Left ventricle myocardium superior (tissue), 1 donor: Measurements from ENCODE around the gene RUNX3. TPM values are rescaled to one million over a fixed set of nuclear protein-coding genes. Genes with fewer than 3 reads are reported as not detected.
"Not testable (repeated sequence)": the region's sequence is repeated elsewhere in the genome, so short reads cannot be mapped to it uniquely, and the experiment has no call there.

Source experiments
- ATAC-seq: fragments of 200-7000 bp; cut with Tn5 transposase; one replicate; pipeline ENCODE4 v1.9.1; 2020; ENCODE audit warnings: mild to moderate bottlenecking, moderate library complexity
- DNase-seq: peaks from one replicate; pipeline ENCODE4 v3.0.0-alpha.2; 2020
- intact Hi-C: fragments of 100-400 bp; cut with micrococcal nuclease; formaldehyde crosslinking; loops from one replicate; pipeline ENCODE4 v1.11.0; 2022
- total RNA-seq: library from RNA; stranded (reverse); fragmentation: NEBNext Ultra II Directional; extraction: Animal tissue kit (Norgen Biotek cat#: 25700); gene quantifications from one replicate; pipeline ENCODE4 v1.2.1, GENCODE V29; 2021
- donor health status: DM: no; HTN: yes; CAD: no; lungs with severe emphysema.

RUNX3 gene
- total RNA-seq, 1 donor from 2014 or later = 0.89 TPM

DNA sequence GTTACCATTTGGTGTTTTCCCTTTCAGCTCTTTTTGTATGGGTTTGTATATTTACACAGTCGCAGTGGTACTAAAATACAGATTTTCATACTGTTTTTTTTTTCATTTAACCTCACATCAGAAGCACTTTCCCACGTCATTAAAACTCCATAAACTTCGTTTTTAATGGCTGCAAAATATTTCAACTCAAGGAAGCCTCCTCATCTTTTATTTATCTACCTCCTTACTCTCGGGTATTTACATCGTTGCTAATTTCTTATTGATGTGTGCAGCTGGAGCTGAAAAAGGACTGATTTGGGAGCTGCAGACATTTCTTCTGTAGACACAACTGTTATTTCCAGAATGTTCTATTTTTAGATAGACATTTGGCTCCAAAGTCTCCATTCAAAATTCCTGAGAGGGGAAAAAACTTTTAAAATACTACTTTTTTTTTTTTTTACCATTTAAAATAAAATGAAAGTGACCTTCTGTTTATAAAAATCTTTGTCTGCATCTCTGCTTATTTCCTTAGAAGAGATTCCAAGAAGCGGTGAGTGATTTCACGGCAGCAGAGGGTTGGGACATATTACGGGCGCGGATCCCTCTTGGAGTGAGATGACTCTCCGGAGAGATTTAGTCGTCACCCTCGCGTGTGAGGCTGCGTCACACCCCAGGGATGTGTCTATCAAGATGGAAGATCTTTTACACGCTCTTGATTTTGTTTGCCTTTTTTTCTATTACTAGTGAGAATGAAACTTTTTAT is 10.1 kb downstream of the RUNX3 start:
- ATAC-seq = no peak
- intact Hi-C loops = no loop called here
- no peak for DNase-seq

DNA sequence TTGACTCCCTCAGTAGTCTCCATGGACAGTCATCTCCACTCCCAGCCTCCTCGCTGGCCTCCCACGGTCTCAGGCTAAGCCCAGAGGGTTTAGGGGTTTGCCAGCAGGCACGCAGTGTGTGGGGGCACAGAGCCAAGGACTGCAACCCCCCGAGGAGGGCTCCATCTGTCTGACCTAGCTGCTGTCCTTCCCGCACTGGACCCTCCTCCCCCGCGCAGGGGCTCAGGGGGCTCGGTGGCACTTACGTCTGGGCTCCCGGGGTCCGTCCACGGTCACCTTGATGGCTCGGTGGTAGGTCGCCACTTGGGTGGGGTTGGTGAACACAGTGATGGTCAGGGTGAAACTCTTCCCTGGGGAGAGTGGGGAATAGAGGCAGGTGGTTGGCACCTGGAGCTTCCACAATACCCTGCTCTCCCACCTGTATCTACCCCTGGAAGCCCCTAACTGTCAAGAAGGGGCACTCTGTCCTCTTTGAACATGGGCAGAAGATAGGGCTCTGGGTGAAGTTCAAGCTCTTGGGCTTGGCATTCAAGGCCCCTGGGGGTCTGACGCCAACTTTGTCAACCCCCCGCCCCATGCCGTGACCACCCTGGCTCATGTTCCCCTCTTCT is 11.0 kb downstream of the RUNX3 start:
- no peak for DNase-seq
- no peak for ATAC-seq
- intact Hi-C loops = no loop called here

DNA sequence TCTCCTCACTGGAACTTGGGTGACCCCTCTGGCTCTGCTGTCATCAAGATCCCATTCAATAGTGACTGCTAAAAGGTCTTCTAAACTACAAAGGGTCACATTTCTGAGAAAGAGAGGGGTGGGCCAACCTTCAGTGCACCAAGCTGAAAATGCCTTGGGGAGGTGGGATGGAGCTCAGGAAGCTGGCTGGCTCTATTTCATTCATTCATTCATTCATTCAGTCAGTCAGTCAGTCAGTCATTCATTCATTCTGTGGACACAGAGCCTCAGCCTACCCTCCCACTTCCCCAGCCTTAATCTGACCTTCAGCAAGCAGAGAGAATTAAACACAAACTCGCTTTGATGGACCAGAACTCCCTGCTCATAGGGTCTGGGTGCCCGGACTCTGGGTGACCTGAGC is 11.7 kb downstream of the RUNX3 start:
- intact Hi-C loops = no loop called here
- DNase-seq (no peak), ATAC-seq (no peak)

DNA sequence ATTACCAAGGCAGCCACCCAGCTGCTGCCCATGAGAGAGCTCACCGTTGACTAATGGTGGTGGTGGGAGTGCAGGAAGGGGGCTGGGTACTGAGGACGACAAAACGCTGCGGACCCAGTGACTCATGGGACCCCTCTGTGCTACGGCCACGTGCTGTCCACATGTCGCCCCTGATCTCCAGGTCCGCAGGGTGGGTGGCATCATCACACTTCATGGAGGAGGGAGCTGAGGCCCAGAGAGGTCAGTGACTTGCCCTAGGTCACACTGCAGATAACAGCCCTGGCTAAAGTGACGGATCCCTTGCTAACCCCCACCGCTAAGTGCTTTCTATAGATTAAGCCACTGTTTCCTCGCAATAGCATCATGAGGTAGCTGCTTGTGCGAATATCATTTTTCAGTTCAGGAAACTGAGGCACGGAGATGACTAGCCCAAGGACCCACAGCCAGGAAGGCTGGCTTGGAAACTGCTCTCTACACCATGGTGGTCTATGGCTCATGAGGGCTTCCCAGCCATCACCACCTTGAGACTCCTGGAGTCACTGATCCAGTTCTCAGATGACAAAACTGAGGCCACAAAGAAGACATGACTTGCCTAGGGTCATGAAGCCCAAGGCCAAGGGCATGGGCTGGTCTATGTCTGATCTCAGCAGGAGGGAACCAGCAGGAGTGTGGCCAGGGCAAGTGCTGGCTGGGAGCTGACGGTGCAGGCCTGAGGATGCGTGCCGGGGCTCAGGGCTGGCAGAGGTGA is 12.6 kb downstream of the RUNX3 start:
- no peak for ATAC-seq
- no peak for DNase-seq
- intact Hi-C loops = no loop called here

DNA sequence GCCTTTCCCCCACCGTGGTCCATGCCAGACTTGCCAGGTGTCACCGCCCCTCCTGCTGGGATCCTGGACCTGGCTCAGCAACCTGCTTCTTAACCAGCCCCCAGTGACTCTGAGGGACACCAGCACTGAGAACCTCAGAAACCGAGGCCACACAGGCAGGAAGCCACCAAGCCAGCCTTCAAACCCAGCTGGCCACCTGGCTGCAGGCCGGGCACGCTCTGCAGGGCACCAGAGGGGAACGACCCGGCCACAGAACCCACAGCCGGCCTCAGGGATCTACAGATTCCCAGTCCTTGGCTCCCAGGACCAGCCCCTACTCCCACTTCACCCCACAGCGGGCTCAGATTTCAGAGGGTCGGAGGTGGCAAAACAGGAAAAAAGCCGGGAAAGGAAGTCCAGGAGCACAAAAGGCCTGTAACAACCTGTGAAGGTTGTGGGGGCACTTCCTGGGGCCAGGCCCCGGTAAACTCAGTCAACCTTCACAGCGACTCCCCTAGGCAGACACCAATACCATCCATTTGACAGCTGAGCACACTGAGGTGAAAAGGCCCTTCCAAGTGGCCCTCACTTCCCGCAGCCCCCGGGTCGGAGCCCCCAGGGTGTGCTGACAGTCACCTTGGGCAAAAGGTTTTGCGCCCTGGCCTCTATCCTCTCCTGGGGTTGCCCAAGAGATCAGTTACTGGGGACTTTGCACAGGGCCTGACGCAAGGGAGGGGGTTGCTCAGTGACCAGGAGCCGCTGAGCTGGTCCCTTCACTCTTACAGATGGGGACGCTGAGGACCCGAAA is 14.1 kb downstream of the RUNX3 start:
- no peak for DNase-seq

DNA sequence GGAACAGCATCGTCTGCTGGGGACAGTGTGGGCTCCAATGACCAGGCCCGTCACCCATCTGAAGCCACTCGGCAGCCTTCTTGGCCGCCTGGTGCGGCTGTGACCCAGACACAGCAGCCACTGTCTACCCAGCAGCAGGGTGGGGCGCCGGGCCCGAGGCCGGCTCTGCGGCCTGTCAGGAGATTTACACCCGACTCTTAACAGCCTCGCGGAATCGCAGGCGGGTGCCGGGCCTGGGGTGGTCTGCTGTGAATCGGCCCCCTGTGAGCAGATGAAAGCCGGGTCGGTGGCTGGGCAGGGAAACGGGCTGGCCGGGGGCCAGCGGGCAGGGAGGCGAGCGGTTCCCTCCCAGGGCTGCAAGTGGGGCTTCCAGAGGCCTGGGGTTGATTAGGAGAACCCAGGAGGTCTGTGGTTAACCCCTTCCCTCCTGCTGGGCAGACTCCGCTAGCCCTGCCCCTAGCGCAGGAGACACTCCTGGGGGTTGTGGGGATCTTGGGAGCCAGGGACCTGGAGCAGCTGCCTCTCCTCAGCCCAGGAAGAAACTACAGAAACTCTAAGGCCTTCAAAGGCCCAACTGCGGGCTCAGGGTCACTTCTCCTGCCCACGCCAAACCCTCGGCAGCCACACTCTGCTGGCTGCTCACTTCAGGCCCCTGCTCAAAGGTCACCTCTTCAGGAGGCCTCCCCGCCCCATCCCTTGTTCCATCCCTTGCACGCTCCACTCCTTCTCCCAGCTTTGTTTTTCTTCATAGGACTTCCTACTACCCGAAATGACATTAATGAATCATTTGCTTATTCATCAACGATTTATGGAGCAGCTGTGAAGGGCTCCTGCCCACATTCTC is 15.6 kb downstream of the RUNX3 start:
- ATAC-seq (peak; percentile 47), DNase-seq (peak; percentile 55)
- intact Hi-C loops = no loop called here

More for the DNA sequence above, 14.1 kb downstream of the RUNX3 start:
- ATAC-seq = no peak
- intact Hi-C loops = no loop called here

DNA sequence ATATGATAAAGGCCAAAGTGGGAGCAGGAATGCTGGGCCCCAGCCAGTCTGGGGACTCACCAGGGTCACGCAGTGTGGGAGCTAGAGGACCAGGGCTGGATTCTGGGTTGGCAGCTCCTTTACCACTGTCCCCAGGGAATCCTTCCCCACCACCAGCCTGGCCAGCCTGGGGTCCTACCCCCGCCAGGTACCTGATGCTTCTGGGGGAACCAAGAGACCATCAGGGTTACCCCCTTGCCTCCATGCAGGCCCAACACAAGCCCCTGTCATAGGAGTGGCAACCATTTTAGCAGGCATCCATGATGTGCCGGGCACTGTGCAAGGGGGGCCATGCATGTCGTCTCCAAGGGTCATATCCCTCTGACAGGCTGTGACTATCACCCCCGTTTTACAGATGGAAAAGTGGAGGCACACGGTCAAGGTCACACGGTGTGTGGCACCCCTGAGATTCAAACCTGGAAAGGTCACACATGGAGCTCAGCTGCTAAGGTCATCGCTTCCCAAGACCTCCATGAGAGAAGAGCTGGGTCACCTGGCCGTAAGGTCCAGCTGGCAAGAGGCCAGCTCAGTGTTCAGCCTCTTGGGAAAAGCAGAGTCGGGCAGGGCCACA is 16.4 kb downstream of the RUNX3 start:
- ATAC-seq = no peak
- no peak for DNase-seq
- intact Hi-C loops = no loop called here

DNA sequence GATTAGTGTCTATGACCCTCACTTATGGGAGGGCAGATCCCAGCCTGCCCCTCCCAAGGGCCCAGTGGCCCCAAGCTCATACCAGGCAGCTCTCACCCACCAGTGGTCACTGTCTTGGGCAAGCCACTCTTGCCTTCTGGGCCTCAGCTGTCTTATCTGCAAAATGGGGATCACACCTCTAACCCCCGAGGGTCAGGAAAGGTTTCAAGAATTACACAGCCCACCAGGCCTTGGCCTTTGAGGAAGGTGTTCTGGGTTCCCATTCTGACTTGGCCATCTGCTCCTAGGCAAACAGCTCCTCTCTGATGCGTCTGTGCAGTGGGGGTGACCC is 16.8 kb downstream of the RUNX3 start:
- no peak for DNase-seq
- no peak for ATAC-seq
- intact Hi-C loops = no loop called here

DNA sequence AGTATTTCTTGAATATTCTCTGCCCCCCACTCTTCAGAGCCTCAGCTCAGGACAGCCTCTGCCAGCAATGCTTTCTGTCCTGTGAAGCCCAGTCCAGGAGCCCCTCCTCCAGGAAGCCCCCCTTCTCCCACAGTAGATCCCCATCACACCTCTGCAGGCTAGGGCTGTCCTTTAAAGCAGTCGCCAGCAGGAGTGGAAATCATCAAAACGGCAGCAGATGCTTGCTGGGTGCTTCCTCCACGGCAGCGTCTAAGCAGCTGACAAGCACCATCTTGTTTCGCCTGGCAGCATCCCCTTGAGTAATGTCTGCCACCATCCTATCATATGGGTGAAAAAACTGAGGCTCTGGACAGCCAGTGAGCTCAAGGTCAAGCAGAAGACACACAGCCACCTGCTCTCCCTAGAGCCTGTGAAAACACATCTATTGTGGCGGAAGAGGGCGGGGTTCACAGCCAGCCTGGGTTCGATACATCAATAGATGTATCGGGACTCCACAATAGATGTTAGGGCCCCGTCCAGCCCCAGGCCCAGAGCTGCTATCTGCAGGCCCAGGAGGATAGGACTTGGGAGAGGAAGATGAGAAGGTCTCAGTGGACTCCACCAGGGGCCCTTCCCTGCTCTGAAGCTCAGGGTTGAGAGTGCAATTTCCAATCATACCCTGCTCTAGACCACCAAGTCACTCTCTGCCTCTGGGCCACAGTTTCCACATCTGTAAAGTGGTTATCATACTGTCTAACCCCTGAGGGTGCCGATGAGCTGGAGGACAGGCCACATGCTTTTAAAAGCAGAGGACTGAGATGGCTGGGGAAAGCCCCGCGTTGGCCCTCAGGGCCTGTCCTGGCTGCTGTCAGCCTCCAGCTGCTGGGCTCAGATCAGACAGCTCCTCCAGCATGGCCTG is 17.5 kb downstream of the RUNX3 start:
- ATAC-seq = no peak
- DNase-seq = no peak
- intact Hi-C loops = no loop called here

DNA sequence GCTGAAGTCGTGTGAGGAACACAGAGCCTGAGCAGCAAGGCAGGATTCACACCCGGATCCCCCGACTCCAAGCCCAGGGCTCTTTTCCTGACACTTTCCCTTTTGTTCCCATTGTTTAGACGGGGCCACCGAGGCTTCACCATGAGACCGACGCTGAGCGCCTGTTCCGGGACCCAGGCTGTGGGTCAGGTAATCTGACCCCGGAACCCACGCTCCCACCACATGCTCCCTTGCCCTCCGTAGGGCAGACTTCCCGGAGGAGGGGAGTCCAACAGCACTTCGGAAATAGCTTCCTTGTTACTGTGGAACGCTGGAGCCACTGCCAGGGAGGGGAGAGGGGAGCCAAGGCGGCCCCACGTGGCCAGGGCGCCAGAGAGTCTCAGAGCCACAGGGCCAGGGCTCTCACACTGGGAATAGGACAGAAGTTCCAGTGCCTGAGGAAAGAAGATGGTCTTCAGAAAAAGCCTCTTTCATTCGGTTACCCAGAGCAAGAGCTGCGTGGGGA is 18.4 kb downstream of the RUNX3 start:
- intact Hi-C loops = no loop called here
- no peak for DNase-seq
- no peak for ATAC-seq

DNA sequence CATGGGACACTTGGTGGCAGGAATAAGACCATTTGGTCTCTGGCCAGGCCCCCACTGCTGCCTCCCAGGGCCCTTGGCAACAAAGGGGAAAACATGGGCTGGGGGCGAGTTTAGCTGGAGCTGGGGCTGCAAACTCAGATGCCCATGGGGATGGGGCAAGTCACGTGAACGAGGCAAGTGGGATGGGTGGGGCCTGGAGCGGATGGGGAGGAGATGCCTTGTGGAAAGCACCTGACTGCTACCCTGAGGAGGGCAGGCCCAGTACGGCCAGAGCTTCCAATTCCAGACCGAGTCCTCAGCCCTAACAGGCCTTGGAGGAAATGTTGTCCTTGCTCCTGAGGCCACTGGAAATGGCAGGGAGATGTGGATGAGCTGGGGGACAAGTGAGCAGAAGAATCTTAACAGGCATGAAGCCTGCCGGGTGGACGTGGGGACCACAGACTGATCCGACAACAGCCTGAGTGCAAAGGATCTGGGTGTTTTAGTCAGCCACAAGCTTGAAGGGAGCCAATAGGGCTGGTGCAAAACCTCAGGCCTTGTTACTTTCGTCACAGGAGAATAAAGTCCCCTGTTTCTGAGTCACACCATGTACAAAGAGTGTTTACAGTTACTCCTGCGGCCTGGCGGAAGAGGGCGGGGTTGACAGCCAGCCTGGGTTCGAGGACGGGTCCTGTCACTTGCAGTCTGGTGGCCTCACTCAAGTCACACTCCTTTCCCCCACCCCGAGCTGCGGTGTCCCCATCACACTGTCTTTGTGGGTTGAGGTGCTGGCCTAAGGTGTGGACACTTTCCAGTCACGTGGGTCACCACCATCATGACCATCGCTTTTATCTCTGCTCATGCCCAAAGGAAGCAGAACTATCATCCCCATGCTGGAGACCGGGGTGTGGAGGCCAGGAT is 19.1 kb downstream of the RUNX3 start:
- intact Hi-C loops = no loop called here
- no peak for DNase-seq

DNA sequence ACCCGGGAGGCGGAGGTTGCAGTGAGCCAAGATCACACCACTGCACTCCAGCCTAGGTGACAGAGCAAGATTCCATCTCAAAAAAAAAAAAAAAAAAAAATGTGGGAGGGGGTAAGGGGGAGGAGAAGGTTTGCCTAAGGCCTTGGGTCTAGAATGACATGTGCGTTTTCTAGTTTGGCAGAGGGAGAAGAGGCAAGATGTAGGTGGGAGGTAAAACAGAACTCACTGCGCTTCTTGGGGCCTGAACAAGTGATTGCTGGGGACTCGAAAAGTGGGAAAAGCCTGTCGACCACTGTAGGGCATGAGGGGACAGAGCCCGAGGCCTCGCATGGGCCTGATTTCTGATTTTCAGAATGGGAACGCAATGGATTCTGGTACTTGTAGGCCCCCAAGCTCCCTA is 19.9 kb downstream of the RUNX3 start:
- intact Hi-C loops = no loop called here
- ATAC-seq = no peak
- no peak for DNase-seq

More for the DNA sequence above, 19.1 kb downstream of the RUNX3 start:
- peak; percentile 20 for ATAC-seq

DNA sequence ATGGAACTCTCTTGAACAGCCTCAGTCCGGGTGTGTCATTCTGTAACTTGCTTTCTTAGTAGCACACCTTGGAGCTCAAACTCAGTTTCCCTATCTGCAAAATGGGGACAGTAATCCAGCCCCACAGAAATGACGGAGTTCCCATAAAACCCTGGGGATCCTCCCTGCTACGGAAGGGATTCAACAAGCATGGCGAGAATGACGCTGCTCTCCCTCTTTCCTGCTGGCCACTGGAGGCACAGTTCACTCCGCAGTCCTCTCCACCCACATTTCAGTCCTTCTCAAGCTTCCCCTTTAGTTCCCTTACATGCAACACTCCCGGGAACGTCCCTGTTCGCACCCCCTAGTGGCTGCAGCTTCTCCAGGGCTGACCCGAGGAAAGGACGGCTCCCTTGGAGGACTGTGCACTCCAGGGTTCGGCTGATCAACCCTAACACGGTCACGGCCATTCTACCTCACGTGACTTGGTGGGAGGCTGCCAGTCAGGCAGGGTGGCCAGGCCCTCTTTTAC is 20.6 kb downstream of the RUNX3 start:
- DNase-seq (peak; percentile 54), ATAC-seq (peak; percentile 62)
- intact Hi-C loops = no loop called here

DNA sequence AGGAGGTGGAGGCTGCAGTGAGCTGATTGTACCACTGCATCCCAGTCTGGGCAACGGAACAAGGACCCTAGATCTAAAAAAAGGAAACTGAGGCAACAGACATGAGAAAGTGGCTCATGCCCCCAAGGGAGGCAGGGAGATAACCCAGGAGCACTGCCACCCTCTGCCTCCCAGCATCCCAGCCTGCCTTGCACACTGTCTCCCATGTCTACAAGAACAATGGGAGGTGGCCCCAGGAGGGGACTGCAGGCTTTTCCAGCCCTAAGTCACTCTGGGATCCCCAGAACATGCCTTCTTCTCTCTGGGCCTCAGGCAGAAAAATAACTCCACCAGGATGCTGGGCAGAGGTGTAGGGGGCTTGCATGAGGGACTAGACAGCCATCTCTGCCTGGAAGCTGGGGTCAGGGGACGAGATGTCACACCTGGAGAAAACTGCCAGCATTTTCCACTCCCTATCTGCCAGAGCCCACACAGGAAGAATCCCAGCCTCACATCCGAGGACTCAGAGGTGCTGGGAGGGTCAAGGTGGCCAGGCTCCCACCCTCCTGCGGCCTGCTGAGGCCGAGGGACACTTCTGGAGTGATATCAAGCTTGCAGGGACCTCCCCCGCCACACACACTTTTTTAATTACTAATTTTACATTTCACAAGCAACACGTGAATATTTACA is 21.4 kb downstream of the RUNX3 start:
- ATAC-seq = no peak
- intact Hi-C loops = no loop called here
- DNase-seq = no peak

DNA sequence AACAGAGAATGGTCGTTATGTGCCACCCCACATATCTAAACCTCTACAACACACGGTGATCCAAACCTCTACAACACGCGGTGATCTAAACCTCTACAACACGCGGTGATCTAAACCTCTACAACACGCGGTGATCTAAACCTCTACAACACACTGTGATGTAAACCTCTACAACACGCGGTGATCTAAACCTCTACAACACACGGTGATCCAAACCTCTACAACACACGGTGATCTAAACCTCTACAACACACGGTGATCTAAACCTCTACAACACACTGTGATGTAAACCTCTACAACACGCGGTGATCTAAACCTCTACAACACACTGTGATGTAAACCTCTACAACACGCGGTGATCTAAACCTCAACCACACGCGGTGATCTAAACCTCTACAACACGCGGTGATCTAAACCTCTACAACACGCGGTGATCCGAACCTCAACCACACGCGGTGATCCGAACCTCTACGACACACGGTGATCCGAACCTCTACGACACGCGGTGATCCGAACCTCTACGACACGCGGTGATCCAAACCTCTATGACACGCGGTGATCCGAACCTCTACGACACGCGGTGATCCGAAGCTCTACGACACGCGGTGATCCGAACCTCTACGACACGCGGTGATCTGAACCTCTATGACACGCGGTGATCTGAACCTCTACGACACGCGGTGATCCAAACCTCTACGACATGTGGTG is 22.3 kb downstream of the RUNX3 start:
- intact Hi-C loops, DNase-seq, ATAC-seq: not testable (repeated sequence)
